Adrenal gland (tissue), 5 donors: ENCODE data around the gene MAML3.

Experiments
- CTCF ChIP-seq, 6 experiments: fragments of 450-650 bp in 4 of 6; fragments of 200-600 bp in 2 of 6; sonication (generic) in 1 of 6; IDR thresholded peaks; 1 replicate in 5 of 6; 2 replicates in 1 of 6; pipeline versions ENCODE4 v1.5.1 to v1.8.0; 2016 to 2021; ENCODE audit warnings: antibody characterized with exemption in 6 of 6, mild to moderate bottlenecking in 2 of 6, moderate library complexity in 1 of 6
- POLR2A ChIP-seq, 2 donors: fragments of 450-650 bp; IDR thresholded peaks; one replicate each; pipeline ENCODE4 v1.6.1; 2017; ENCODE audit warnings: antibody characterized with exemption in 2 of 2, mild to moderate bottlenecking in 2 of 2, moderate library complexity in 1 of 2
- donor health status: DM: no; HTN: no; CAD: no.

- TF ChIP-seq CTCF (IDR thresholded peaks at IDR 0.05) (no peak), POLR2A (IDR thresholded peaks at IDR 0.05) (no peak)
Observed at GRCh38 chr4:140044337-140044902, 109.6 kb downstream of the MAML3 start.
